GM23338 (cell line): ENCODE data around the gene ZDHHC9. TPM values are rescaled to one million over a fixed set of nuclear protein-coding genes. Genes with fewer than 3 reads are reported as not detected.

Experiments used
- ATAC-seq: fragments of 200-7000 bp; cut with Tn5 transposase; 3 replicates; pipeline ENCODE4 v1.9.1; 2020
- DNase-seq: peaks from one replicate; pipeline ENCODE4 v3.0.0-alpha.2; 2015; ENCODE audit warnings: low spot score
- H2AFZ ChIP-seq: fragments of 200-600 bp; sonication (generic); 2 replicates; pipeline ENCODE4 v1.8.0; 2016; ENCODE audit warnings: antibody characterized with exemption, mild to moderate bottlenecking, moderate library complexity
- H3F3A ChIP-seq: fragments of 200-600 bp; sonication (generic); replicated peaks from 2 replicates; pipeline ENCODE4 v1.8.0; 2017; ENCODE audit warnings: antibody characterized with exemption, mixed run types, low read depth
- H3K27ac ChIP-seq: fragments of 200-600 bp; sonication (generic); 2 replicates; pipeline ENCODE4 v1.6.1; 2016; ENCODE audit warnings: low read depth
- H3K27me3 ChIP-seq: fragments of 200-600 bp; sonication (generic); 2 replicates; pipeline ENCODE4 v1.8.0; 2016; ENCODE audit warnings: mild to moderate bottlenecking, mixed run types, moderate library complexity; ENCODE audit not compliant: insufficient read depth
- H3K36me3 ChIP-seq: fragments of 200-600 bp; sonication (generic); 2 replicates; pipeline ENCODE4 v1.8.0; 2016; ENCODE audit warnings: mild to moderate bottlenecking; ENCODE audit not compliant: insufficient read depth
- H3K4me1 ChIP-seq: fragments of 200-600 bp; sonication (generic); 2 replicates; pipeline ENCODE4 v1.8.0; 2016; ENCODE audit warnings: mild to moderate bottlenecking, moderate library complexity; ENCODE audit not compliant: insufficient read depth
- H3K4me2 ChIP-seq: fragments of 200-600 bp; sonication (generic); 2 replicates; pipeline ENCODE4 v1.7.1; 2017; ENCODE audit warnings: mixed run types
- H3K4me3 ChIP-seq: fragments of 200-600 bp; sonication (generic); 2 replicates; pipeline ENCODE4 v1.6.1; 2016; ENCODE audit warnings: mixed run types
- H3K79me2 ChIP-seq: fragments of 200-600 bp; sonication (generic); replicated peaks from 2 replicates; pipeline ENCODE4 v1.8.0; 2017; ENCODE audit warnings: mild to moderate bottlenecking; ENCODE audit not compliant: insufficient read depth
- H3K9me2 ChIP-seq: fragments of 200-600 bp; sonication (generic); 2 replicates; pipeline ENCODE4 v1.8.0; 2017; ENCODE audit not compliant: insufficient read depth
- H4K20me1 ChIP-seq: fragments of 200-600 bp; sonication (generic); replicated peaks from 2 replicates; pipeline ENCODE4 v1.8.0; 2017; ENCODE audit warnings: mild to moderate bottlenecking; ENCODE audit not compliant: insufficient read depth
- H3K27ac Mint-ChIP-seq: 2 replicates; pipeline ENCODE4 v1.8.0; 2020; ENCODE audit warnings: inconsistent platforms, mild to moderate bottlenecking, moderate library complexity, mixed read lengths
- H3K27me3 Mint-ChIP-seq: 3 replicates; pipeline ENCODE4 v1.8.0; 2022; ENCODE audit warnings: low read depth, mild to moderate bottlenecking, moderate library complexity, mixed read lengths, inconsistent platforms; ENCODE audit not compliant: insufficient read depth, poor library complexity
- H3K36me3 Mint-ChIP-seq: 3 replicates; pipeline ENCODE4 v1.8.0; 2021; ENCODE audit warnings: low read depth, mild to moderate bottlenecking, inconsistent platforms, moderate library complexity, mixed read lengths
- H3K4me1 Mint-ChIP-seq: 3 replicates; pipeline ENCODE4 v1.8.0; 2020; ENCODE audit warnings: mild to moderate bottlenecking, inconsistent platforms, mixed read lengths
- H3K4me3 Mint-ChIP-seq: 3 replicates; pipeline ENCODE4 v1.8.0; 2021; ENCODE audit warnings: moderate library complexity, mild to moderate bottlenecking, inconsistent platforms, mixed read lengths
- H3K9me3 Mint-ChIP-seq: 3 replicates; pipeline ENCODE4 v1.8.0; 2020; ENCODE audit warnings: moderate library complexity, mild to moderate bottlenecking, inconsistent platforms, mixed read lengths
- CREB1 ChIP-seq: fragments of 250-450 bp; sonication (Bioruptor Pico); IDR thresholded peaks from 2 replicates; pipeline ENCODE4 v1.5.0; 2020; ENCODE audit warnings: low read depth, mild to moderate bottlenecking, moderate library complexity
- EZH2 ChIP-seq: fragments of 200-600 bp; sonication (generic); IDR thresholded peaks from one replicate; pipeline ENCODE4 v1.8.0; 2017; ENCODE audit warnings: antibody characterized with exemption, mild to moderate bottlenecking, low read depth; ENCODE audit not compliant: unreplicated experiment
- JUNB ChIP-seq: IDR thresholded peaks from one replicate; pipeline ENCODE4 v1.6.1; 2016; ENCODE audit warnings: antibody characterized with exemption; ENCODE audit not compliant: unreplicated experiment
- NANOG ChIP-seq: IDR thresholded peaks from 2 replicates; pipeline ENCODE4 v1.6.1; 2016; ENCODE audit warnings: antibody characterized with exemption, borderline replicate concordance
- STAT1 ChIP-seq: IDR thresholded peaks from one replicate; pipeline ENCODE4 v1.6.1; 2016; ENCODE audit warnings: antibody characterized with exemption; ENCODE audit not compliant: unreplicated experiment
- ZNF114 ChIP-seq: fragments of 250-450 bp; sonication (Bioruptor Pico); IDR thresholded peaks from 2 replicates; pipeline ENCODE4 v1.5.0; 2020; ENCODE audit warnings: mild to moderate bottlenecking, moderate library complexity
- ZNF331 ChIP-seq: fragments of 250-450 bp; sonication (Bioruptor Pico); IDR thresholded peaks from 2 replicates; pipeline ENCODE4 v1.5.0; 2020; ENCODE audit warnings: low read depth, mild to moderate bottlenecking, moderate library complexity
- polyA plus RNA-seq: library from polyadenylated mRNA; unstranded; fragments of >200 nt; fragmentation: Nextera tagmentation; extraction: Ambion mirVana; gene quantifications from 2 replicates; pipeline ENCODE4 v1.2.1, GENCODE V29; 2016
- total RNA-seq: library from RNA; depleted of rRNA; stranded (reverse); fragments of >200 nt; shearing (Covaris generic); gene quantifications from 2 replicates; pipeline ENCODE4 v1.2.3, GENCODE V29; 2014
- TF ChIP-seq, protein P1 (sequence below): fragments of 250-450 bp; sonication (Bioruptor Pico); IDR thresholded peaks from 2 replicates; pipeline ENCODE4 v1.5.0; 2020; ENCODE audit warnings: mild to moderate bottlenecking, moderate library complexity
- TF ChIP-seq, protein P2 (sequence below), 2 experiments: fragments of 200-600 bp in 1 of 2; sonication (generic) in 1 of 2; conservative IDR thresholded peaks; 2 replicates each; pipeline versions ENCODE4 v1.5.1 to v1.6.1; 2016 to 2017; ENCODE audit warnings: antibody characterized with exemption in 2 of 2, low read depth in 2 of 2, mild to moderate bottlenecking in 2 of 2, moderate library complexity in 1 of 2
- TF ChIP-seq, protein P3 (sequence below): IDR thresholded peaks from 2 replicates; pipeline ENCODE4 v1.6.1; 2016; ENCODE audit warnings: antibody characterized with exemption

ZDHHC9 gene
- total and polyA plus RNA-seq, 2 experiments from 2014 or later, result 14.2 to 17.6 TPM

DNA sequence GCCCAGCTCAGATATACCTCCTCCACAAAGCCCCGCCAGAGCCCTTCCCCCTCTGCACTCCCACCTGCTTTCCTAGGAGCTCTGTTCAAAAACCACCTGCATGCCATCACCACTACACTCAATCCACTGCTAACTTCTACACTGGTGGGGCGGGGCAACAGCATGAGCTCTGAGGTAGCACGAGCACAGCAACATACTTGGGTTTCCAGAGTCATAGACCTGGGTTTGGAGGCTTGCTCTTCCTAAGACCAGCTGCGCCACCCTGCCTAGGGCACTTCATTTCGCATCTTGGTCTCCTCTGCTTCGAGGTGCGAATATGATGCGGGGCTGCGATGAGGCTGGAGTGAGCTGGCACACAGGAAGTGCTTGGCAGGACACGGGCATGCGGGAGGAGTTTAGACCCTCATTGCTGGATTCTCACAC, 60.4 kb downstream of the ZDHHC9 start:
- Mint-ChIP-seq H3K27ac (no peak overlapping the region), H3K9me3 (no peaks in the 10 kb centered on the region; the same call in 2 of the 3 replicates)
- H3K4me2 ChIP-seq, result no peak overlapping the region

More for the DNA sequence above, 60.4 kb downstream of the ZDHHC9 start:
- H3K27ac ChIP-seq, result no peak overlapping the region
- no peaks in the 10 kb centered on the region for H3K79me2 ChIP-seq
- H3K36me3 ChIP-seq, result no peaks in the 10 kb centered on the region
- H3K4me1 ChIP-seq, result no peaks in the 10 kb centered on the region
- DNase-seq, result no peak
- H2AFZ ChIP-seq, result no peak overlapping the region
- ATAC-seq, result no peak
- no peaks in the 10 kb centered on the region for H4K20me1 ChIP-seq
- Mint-ChIP-seq H3K36me3 (no peaks in the 10 kb centered on the region), H3K27me3 (peaks cover 2% of the 10 kb centered on the region), H3K4me1 (no peaks in the 10 kb centered on the region; the same call in 2 of the 3 replicates), H3K4me3 (no peak overlapping the region)
- TF ChIP-seq, protein P1, sequence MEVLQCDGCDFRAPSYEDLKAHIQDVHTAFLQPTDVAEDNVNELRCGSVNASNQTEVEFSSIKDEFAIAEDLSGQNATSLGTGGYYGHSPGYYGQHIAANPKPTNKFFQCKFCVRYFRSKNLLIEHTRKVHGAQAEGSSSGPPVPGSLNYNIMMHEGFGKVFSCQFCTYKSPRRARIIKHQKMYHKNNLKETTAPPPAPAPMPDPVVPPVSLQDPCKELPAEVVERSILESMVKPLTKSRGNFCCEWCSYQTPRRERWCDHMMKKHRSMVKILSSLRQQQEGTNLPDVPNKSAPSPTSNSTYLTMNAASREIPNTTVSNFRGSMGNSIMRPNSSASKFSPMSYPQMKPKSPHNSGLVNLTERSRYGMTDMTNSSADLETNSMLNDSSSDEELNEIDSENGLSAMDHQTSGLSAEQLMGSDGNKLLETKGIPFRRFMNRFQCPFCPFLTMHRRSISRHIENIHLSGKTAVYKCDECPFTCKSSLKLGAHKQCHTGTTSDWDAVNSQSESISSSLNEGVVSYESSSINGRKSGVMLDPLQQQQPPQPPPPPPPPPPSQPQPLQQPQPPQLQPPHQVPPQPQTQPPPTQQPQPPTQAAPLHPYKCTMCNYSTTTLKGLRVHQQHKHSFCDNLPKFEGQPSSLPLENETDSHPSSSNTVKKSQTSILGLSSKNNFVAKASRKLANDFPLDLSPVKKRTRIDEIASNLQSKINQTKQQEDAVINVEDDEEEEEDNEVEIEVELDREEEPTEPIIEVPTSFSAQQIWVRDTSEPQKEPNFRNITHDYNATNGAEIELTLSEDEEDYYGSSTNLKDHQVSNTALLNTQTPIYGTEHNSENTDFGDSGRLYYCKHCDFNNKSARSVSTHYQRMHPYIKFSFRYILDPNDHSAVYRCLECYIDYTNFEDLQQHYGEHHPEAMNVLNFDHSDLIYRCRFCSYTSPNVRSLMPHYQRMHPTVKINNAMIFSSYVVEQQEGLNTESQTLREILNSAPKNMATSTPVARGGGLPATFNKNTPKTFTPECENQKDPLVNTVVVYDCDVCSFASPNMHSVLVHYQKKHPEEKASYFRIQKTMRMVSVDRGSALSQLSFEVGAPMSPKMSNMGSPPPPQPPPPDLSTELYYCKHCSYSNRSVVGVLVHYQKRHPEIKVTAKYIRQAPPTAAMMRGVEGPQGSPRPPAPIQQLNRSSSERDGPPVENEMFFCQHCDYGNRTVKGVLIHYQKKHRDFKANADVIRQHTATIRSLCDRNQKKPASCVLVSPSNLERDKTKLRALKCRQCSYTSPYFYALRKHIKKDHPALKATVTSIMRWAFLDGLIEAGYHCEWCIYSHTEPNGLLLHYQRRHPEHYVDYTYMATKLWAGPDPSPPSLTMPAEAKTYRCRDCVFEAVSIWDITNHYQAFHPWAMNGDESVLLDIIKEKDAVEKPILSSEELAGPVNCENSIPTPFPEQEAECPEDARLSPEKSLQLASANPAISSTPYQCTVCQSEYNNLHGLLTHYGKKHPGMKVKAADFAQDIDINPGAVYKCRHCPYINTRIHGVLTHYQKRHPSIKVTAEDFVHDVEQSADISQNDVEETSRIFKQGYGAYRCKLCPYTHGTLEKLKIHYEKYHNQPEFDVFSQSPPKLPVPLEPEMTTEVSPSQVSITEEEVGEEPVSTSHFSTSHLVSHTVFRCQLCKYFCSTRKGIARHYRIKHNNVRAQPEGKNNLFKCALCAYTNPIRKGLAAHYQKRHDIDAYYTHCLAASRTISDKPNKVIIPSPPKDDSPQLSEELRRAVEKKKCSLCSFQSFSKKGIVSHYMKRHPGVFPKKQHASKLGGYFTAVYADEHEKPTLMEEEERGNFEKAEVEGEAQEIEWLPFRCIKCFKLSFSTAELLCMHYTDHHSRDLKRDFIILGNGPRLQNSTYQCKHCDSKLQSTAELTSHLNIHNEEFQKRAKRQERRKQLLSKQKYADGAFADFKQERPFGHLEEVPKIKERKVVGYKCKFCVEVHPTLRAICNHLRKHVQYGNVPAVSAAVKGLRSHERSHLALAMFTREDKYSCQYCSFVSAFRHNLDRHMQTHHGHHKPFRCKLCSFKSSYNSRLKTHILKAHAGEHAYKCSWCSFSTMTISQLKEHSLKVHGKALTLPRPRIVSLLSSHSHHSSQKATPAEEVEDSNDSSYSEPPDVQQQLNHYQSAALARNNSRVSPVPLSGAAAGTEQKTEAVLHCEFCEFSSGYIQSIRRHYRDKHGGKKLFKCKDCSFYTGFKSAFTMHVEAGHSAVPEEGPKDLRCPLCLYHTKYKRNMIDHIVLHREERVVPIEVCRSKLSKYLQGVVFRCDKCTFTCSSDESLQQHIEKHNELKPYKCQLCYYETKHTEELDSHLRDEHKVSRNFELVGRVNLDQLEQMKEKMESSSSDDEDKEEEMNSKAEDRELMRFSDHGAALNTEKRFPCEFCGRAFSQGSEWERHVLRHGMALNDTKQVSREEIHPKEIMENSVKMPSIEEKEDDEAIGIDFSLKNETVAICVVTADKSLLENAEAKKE (CRISPR knock-in tag), result no peak
- TF ChIP-seq NANOG (no peak), CREB1 (CRISPR knock-in tag) (no peak), JUNB (no peak), EZH2 (no peak), ZNF331 (no peak), STAT1 (no peak), ZNF114 (CRISPR knock-in tag) (no peak)
- TF ChIP-seq, protein P2, sequence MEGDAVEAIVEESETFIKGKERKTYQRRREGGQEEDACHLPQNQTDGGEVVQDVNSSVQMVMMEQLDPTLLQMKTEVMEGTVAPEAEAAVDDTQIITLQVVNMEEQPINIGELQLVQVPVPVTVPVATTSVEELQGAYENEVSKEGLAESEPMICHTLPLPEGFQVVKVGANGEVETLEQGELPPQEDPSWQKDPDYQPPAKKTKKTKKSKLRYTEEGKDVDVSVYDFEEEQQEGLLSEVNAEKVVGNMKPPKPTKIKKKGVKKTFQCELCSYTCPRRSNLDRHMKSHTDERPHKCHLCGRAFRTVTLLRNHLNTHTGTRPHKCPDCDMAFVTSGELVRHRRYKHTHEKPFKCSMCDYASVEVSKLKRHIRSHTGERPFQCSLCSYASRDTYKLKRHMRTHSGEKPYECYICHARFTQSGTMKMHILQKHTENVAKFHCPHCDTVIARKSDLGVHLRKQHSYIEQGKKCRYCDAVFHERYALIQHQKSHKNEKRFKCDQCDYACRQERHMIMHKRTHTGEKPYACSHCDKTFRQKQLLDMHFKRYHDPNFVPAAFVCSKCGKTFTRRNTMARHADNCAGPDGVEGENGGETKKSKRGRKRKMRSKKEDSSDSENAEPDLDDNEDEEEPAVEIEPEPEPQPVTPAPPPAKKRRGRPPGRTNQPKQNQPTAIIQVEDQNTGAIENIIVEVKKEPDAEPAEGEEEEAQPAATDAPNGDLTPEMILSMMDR (conservative IDR thresholded peaks at IDR 0.05; ENCODE audit: low read depth in 2 of 2), result no peak
- TF ChIP-seq, protein P3, sequence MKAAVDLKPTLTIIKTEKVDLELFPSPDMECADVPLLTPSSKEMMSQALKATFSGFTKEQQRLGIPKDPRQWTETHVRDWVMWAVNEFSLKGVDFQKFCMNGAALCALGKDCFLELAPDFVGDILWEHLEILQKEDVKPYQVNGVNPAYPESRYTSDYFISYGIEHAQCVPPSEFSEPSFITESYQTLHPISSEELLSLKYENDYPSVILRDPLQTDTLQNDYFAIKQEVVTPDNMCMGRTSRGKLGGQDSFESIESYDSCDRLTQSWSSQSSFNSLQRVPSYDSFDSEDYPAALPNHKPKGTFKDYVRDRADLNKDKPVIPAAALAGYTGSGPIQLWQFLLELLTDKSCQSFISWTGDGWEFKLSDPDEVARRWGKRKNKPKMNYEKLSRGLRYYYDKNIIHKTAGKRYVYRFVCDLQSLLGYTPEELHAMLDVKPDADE, result no peak
- H3K9me2 ChIP-seq, result no peaks in the 10 kb centered on the region
- H3K27me3 ChIP-seq, result no peaks in the 10 kb centered on the region
- no peaks in the 10 kb centered on the region for H3F3A ChIP-seq
- no peak overlapping the region for H3K4me3 ChIP-seq
